Hepatocyte (in vitro differentiated cells): Measurements from ENCODE around the gene GCDH. TPM values are rescaled to one million over a fixed set of nuclear protein-coding genes. Genes with fewer than 3 reads are reported as not detected.
A peak's percentile ranks its signal among the peaks of the same experiment; 100 is the strongest.
"Not testable (repeated sequence)": the region's sequence is repeated elsewhere in the genome, so short reads cannot be mapped to it uniquely, and the experiment has no call there.

Experiments
- DNase-seq: peaks from one replicate; pipeline ENCODE4 v3.0.0-alpha.2; 2016; ENCODE audit warnings: low spot score
- H2AFZ ChIP-seq: fragments of 200-600 bp; sonication (generic); 2 replicates; pipeline ENCODE4 v1.6.0; 2016; ENCODE audit warnings: antibody characterized with exemption, mild to moderate bottlenecking
- H3K27ac ChIP-seq: fragments of 200-600 bp; sonication (generic); 2 replicates; pipeline ENCODE4 v1.5.1; 2016; ENCODE audit warnings: mild to moderate bottlenecking
- H3K27me3 ChIP-seq: fragments of 200-600 bp; sonication (generic); 2 replicates; pipeline ENCODE4 v1.6.1; 2016
- H3K36me3 ChIP-seq: fragments of 200-600 bp; sonication (generic); replicated peaks from 2 replicates; pipeline ENCODE4 v1.5.1; 2016; ENCODE audit warnings: low read depth; ENCODE audit not compliant: insufficient read depth
- H3K4me1 ChIP-seq: fragments of 200-600 bp; sonication (generic); 2 replicates; pipeline ENCODE4 v1.5.1; 2016; ENCODE audit warnings: mild to moderate bottlenecking, moderate library complexity; ENCODE audit not compliant: insufficient read depth
- H3K4me2 ChIP-seq: fragments of 200-600 bp; sonication (generic); 2 replicates; pipeline ENCODE4 v1.6.0; 2016
- H3K4me3 ChIP-seq: fragments of 200-600 bp; sonication (generic); 2 replicates; pipeline ENCODE4 v1.5.1; 2016; ENCODE audit warnings: mild to moderate bottlenecking
- H3K79me2 ChIP-seq: fragments of 200-600 bp; sonication (generic); 2 replicates; pipeline ENCODE4 v1.6.0; 2017; ENCODE audit warnings: mild to moderate bottlenecking
- H3K9me2 ChIP-seq: fragments of 200-600 bp; sonication (generic); replicated peaks from 2 replicates; pipeline ENCODE4 v1.6.0; 2017; ENCODE audit warnings: mild to moderate bottlenecking; ENCODE audit not compliant: insufficient read depth
- H3K9me3 ChIP-seq: fragments of 200-600 bp; sonication (generic); 2 replicates; pipeline ENCODE4 v1.5.1; 2016; ENCODE audit warnings: low read depth, mild to moderate bottlenecking
- H4K20me1 ChIP-seq: fragments of 200-600 bp; sonication (generic); 2 replicates; pipeline ENCODE4 v1.6.0; 2016; ENCODE audit warnings: mild to moderate bottlenecking; ENCODE audit not compliant: insufficient read depth, poor library complexity, severe bottlenecking
- CTCF ChIP-seq: fragments of 200-600 bp; sonication (generic); IDR thresholded peaks from 2 replicates; pipeline ENCODE4 v1.5.1; 2016; ENCODE audit warnings: antibody characterized with exemption, mild to moderate bottlenecking; ENCODE audit not compliant: poor library complexity
- EZH2 ChIP-seq: fragments of 200-600 bp; sonication (generic); IDR thresholded peaks from 2 replicates; pipeline ENCODE4 v1.6.1; 2016; ENCODE audit warnings: antibody characterized with exemption, mild to moderate bottlenecking, borderline replicate concordance
- EZH2phosphoT487 ChIP-seq: fragments of 200-600 bp; sonication (generic); IDR thresholded peaks from one replicate; pipeline ENCODE4 v1.6.1; 2018; ENCODE audit warnings: antibody characterized with exemption, mild to moderate bottlenecking, low read depth, moderate library complexity; ENCODE audit not compliant: unreplicated experiment, severe bottlenecking
- WGBS: methylation state at CpG from one replicate; pipeline ENCODE4 v1.1.6; 2016; ENCODE audit warnings: low lambda C conversion rate; ENCODE audit errors: missing lambda C conversion rate; 5-methylcytosine and 5-hydroxymethylcytosine counted together
- polyA plus RNA-seq: library from polyadenylated mRNA; unstranded; fragments of >200 nt; fragmentation: Nextera tagmentation; extraction: Ambion mirVana; gene quantifications from 2 replicates; pipeline ENCODE4 v1.2.1, GENCODE V29; 2016
- total RNA-seq: library from RNA; depleted of rRNA; stranded (reverse); fragments of >200 nt; gene quantifications from 2 replicates; pipeline ENCODE4 v1.2.3, GENCODE V29; 2014

Gene GCDH
- total and polyA plus RNA-seq, 2 experiments from 2014 or later = 23.4 to 31.7 TPM

GRCh38 chr19:12912571-12912970, 21.6 kb downstream of the GCDH start:
- Histone ChIP-seq H3K27me3 (no peaks in the 10 kb centered on the region), H3K9me3 (no peaks in the 10 kb centered on the region), H3K79me2 (no peaks in the 10 kb centered on the region), H3K4me1 (peaks cover 20% of the 10 kb centered on the region), H2AFZ (no peak overlapping the region), H3K4me2 (peak overlapping the region; percentile 61), H3K9me2 (no peaks in the 10 kb centered on the region), H3K27ac (peak overlapping the region; percentile 79), H4K20me1 (no peaks in the 10 kb centered on the region), H3K4me3 (no peak overlapping the region), H3K36me3 (no peaks in the 10 kb centered on the region)
- no peak for DNase-seq
- 56% methylated on average over 4 of the region's 4 CpGs for WGBS
- TF ChIP-seq EZH2 (no peak), CTCF (no peak), EZH2phosphoT487 (no peak)

GRCh38 chr19:12913011-12913561, 22.1 kb downstream of the GCDH start:
- H3K9me3 ChIP-seq = no peaks in the 10 kb centered on the region
- no peaks in the 10 kb centered on the region for H3K79me2 ChIP-seq
- TF ChIP-seq EZH2 (no peak), CTCF (no peak), EZH2phosphoT487 (no peak)
- peak overlapping the region; percentile 79 for H3K27ac ChIP-seq
- peak overlapping the region; percentile 61 for H3K4me2 ChIP-seq
- peaks cover 20% of the 10 kb centered on the region for H3K4me1 ChIP-seq
- peak; percentile 75 for DNase-seq
- no peaks in the 10 kb centered on the region for H3K27me3 ChIP-seq
- no peak overlapping the region for H3K4me3 ChIP-seq
- no peaks in the 10 kb centered on the region for H3K36me3 ChIP-seq
- peak overlapping the region; percentile 50 for H2AFZ ChIP-seq
- no peaks in the 10 kb centered on the region for H3K9me2 ChIP-seq
- WGBS = 21% methylated on average over 22 of the region's 22 CpGs
- H4K20me1 ChIP-seq = no peaks in the 10 kb centered on the region

- peak overlapping the region; percentile 61 for H3K4me2 ChIP-seq
These were observed 23.1 kb downstream of the GCDH start for GRCh38 chr19:12913851-12914690.

GRCh38 chr19:12915860-12916259, 24.9 kb downstream of the GCDH start:
- peaks cover 20% of the 10 kb centered on the region for H3K4me1 ChIP-seq
- not testable (repeated sequence) for H2AFZ ChIP-seq, H3K4me3 ChIP-seq, H3K36me3 ChIP-seq, H3K4me2 ChIP-seq, H3K9me2 ChIP-seq, H3K9me3 ChIP-seq, H3K27me3 ChIP-seq, DNase-seq, H3K27ac ChIP-seq, H3K79me2 ChIP-seq, H4K20me1 ChIP-seq
- 81% methylated on average over 4 of the region's 4 CpGs for WGBS

More at GRCh38 chr19:12913851-12914690, 23.1 kb downstream of the GCDH start:
- H3K4me3 ChIP-seq = no peak overlapping the region
- no peaks in the 10 kb centered on the region for H3K27me3 ChIP-seq
- no peak for DNase-seq
- H3K36me3 ChIP-seq = no peaks in the 10 kb centered on the region
- peak overlapping the region; percentile 79 for H3K27ac ChIP-seq
- H3K9me3 ChIP-seq = no peaks in the 10 kb centered on the region
- H3K9me2 ChIP-seq = no peaks in the 10 kb centered on the region
- H4K20me1 ChIP-seq = no peaks in the 10 kb centered on the region
- peaks cover 20% of the 10 kb centered on the region for H3K4me1 ChIP-seq
- TF ChIP-seq EZH2phosphoT487 (no peak), EZH2 (no peak), CTCF (no peak)
- WGBS = 74% methylated on average over 12 of the region's 12 CpGs
- H3K79me2 ChIP-seq = no peaks in the 10 kb centered on the region
- no peak overlapping the region for H2AFZ ChIP-seq
